ENCODE measurements around the gene RABGGTB. TPM values are rescaled to one million over a fixed set of nuclear protein-coding genes. Genes with fewer than 3 reads are reported as not detected.
"Not testable (repeated sequence)": the region's sequence is repeated elsewhere in the genome, so short reads cannot be mapped to it uniquely, and the experiment has no call there.

The RABGGTB gene
- total RNA-seq, 1 donor, result 218 TPM

DNA sequence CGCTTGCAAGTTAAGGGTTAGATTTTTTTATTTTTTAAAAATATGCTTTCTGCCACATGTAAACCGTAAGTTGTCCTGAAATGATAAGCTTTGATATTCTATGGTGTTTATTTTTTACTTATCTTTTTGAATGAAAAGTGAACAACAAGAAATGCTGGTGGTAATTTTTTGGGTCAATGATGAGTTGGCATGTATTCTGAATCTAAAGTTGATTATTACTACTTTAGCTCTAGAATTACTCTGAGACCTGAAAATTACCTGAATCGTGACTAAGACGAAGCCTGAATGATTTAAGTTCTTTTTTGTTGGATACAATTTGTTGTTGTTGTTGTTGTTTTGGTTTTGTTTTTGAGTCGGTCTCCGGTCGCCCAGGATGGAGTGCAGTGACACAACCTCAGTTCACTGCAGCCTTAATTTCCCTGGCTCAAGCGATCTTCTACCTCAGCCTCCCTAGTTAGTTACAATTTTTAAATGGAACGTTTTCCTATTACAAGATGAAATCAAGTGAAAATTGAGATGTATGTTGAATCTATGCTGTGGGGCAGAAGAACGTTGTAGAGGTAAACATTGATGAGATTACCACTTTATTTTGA lies 941 bp downstream of the RABGGTB start:
- Histone ChIP-seq H3K4me1 (ENCODE audit: insufficient read depth, low read length) (peaks cover 59% of the 10 kb centered on the region), H3K9me3 (ENCODE audit: low read depth, low read length) (no peaks in the 10 kb centered on the region), H3K4me3 (ENCODE audit: low read length) (peak overlapping the region; percentile 96), H3K27me3 (ENCODE audit: insufficient read depth, low read length) (no peaks in the 10 kb centered on the region)

- Histone ChIP-seq H3K27me3 (ENCODE audit: insufficient read depth, low read length) (no peaks in the 10 kb centered on the region), H3K4me1 (ENCODE audit: insufficient read depth, low read length) (peaks cover 59% of the 10 kb centered on the region)
Measured at GRCh38 chr1:75787524-75787923, 1.5 kb downstream of the RABGGTB start.

GRCh38 chr1:75789988-75790387 lies 3.9 kb downstream of the RABGGTB start:
- Histone ChIP-seq H3K4me1 (ENCODE audit: insufficient read depth, low read length) (peaks cover 48% of the 10 kb centered on the region), H3K9me3 (ENCODE audit: low read depth, low read length) (no peaks in the 10 kb centered on the region), H3K27me3 (ENCODE audit: insufficient read depth, low read length) (no peaks in the 10 kb centered on the region), H3K4me3 (ENCODE audit: low read length) (no peak overlapping the region)

More at GRCh38 chr1:75787524-75787923, 1.5 kb downstream of the RABGGTB start:
- Histone ChIP-seq H3K9me3 (ENCODE audit: low read depth, low read length) (no peaks in the 10 kb centered on the region), H3K4me3 (ENCODE audit: low read length) (peak overlapping the region; percentile 96)

- Histone ChIP-seq H3K4me3 (ENCODE audit: low read length) (no peak overlapping the region), H3K9me3 (ENCODE audit: low read depth, low read length) (no peaks in the 10 kb centered on the region), H3K27me3 (ENCODE audit: insufficient read depth, low read length) (no peaks in the 10 kb centered on the region), H3K4me1 (ENCODE audit: insufficient read depth, low read length) (peaks cover 41% of the 10 kb centered on the region)
Measured at GRCh38 chr1:75791022-75791421, 5.0 kb downstream of the RABGGTB start.

DNA sequence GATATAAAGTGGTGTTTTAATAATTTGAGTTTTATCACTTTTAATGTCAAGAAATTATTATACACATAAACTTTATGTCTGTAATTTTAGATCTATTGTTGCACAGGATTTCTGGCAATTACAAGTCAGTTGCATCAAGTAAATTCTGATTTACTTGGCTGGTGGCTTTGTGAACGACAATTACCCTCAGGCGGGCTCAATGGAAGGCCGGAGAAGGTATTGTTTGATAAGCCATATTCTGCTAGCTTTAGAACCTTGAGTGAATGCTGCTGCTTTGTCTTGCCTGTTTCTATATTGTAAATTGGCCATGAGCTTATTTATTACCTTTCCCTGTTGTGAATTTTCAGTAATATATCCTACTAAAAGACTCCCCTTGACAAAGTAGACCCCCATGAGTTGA lies 6.0 kb downstream of the RABGGTB start:
- Histone ChIP-seq H3K4me1 (ENCODE audit: insufficient read depth, low read length) (peaks cover 38% of the 10 kb centered on the region), H3K4me3 (ENCODE audit: low read length) (no peak overlapping the region), H3K9me3 (ENCODE audit: low read depth, low read length) (no peaks in the 10 kb centered on the region), H3K27me3 (ENCODE audit: insufficient read depth, low read length) (no peaks in the 10 kb centered on the region)

DNA sequence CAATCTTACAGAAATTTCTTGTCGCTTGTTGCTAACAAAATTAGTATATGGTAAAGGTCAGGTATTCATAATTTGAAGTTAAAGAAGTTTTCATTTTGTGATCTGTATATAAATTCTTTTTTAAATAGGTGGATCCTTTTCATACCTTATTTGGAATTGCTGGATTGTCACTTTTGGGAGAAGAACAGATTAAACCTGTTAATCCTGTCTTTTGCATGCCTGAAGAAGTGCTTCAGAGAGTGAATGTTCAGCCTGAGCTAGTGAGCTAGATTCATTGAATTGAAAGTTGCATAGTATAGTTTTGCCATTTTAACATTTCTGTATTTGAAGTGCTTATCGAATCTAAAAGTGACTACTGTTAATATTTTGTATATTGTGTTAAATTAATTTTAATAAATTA lies 8.3 kb downstream of the RABGGTB start:
- no peak overlapping the region for H3K4me3 ChIP-seq (ENCODE audit: low read length)
- H3K27me3 ChIP-seq (ENCODE audit: insufficient read depth, low read length), result no peaks in the 10 kb centered on the region
- H3K4me1 ChIP-seq (ENCODE audit: insufficient read depth, low read length), result peaks cover 15% of the 10 kb centered on the region
- H3K9me3 ChIP-seq (ENCODE audit: low read depth, low read length), result no peaks in the 10 kb centered on the region

GRCh38 chr1:75795703-75796193 lies 9.7 kb downstream of the RABGGTB start:
- no peak overlapping the region for H3K4me3 ChIP-seq (ENCODE audit: low read length)
- peaks cover 4% of the 10 kb centered on the region for H3K4me1 ChIP-seq (ENCODE audit: insufficient read depth, low read length)
- no peaks in the 10 kb centered on the region for H3K27me3 ChIP-seq (ENCODE audit: insufficient read depth, low read length)
- H3K9me3 ChIP-seq (ENCODE audit: low read depth, low read length), result no peaks in the 10 kb centered on the region

DNA sequence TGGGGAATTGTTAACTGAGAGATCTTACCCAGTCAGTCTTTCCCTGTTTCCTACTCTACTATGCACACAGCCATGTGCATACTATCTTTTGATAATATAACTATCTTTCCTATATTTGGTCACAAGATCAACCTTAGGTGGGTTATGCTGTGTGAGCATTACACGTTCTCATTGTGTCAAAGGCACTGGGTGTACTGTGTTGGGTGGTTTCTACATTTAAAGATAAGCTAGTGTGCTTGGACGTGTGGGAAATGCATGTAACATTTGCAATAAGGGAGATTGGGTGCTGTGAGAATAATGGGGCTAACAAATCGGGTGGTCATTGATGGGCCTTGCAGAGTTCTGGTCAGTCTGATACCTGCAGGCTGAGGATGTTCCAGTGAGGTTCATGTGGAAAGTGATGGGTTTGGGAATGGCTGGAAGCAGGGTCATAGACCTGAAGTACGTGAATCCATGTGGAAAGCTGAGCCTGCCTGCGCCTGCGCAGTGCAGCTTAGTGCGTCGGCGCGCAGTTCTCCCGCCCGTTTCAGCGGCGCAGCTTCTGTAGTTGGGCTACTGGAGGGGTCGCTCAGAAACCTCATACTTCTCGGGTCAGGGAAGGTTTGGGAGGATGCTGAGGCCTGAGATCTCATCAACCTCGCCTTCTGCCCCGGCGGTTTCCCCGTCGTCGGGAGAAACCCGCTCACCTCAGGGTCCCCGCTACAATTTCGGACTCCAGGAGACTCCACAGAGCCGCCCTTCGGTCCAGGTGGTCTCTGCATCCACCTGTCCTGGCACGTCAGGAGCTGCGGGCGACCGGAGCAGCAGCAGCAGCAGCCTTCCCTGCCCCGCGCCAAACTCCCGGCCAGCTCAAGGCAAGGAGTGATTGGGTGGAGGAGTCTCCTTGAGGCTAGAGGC lies 10.6 kb downstream of the RABGGTB start, which contains the start of gene MSH4:
TSS of gene MSH4 (plus strand) at position 507 of the 897 bp plus-strand sequence. CDS start at position 611, 104 bp downstream.
- Histone ChIP-seq H3K4me1 (ENCODE audit: insufficient read depth, low read length) (no peaks in the 10 kb centered on the region), H3K27me3 (ENCODE audit: insufficient read depth, low read length) (no peaks in the 10 kb centered on the region), H3K4me3 (ENCODE audit: low read length) (no peak within 1 kb of the TSS), H3K9me3 (ENCODE audit: low read depth, low read length) (no peaks in the 10 kb centered on the region)

DNA sequence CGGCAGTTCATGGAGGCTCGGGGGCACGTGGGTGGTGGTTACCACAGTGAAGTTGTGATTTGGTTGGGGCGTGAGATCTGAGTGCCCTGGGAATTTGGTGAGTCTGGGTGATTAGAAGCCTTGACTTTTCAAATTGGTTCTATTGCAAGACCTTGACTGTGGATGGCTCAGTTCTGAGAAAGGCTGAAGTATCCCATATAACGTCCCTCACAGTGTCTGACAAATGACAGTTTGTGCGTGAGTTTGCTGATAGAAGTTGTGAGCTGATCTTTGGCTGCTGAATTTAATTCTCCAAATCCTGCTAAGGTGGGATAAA lies 11.2 kb downstream of the RABGGTB start:
- Histone ChIP-seq H3K4me3 (ENCODE audit: low read length) (no peak overlapping the region), H3K9me3 (ENCODE audit: low read depth, low read length) (no peaks in the 10 kb centered on the region), H3K4me1 (ENCODE audit: insufficient read depth, low read length) (no peaks in the 10 kb centered on the region), H3K27me3 (ENCODE audit: insufficient read depth, low read length) (no peaks in the 10 kb centered on the region)

DNA sequence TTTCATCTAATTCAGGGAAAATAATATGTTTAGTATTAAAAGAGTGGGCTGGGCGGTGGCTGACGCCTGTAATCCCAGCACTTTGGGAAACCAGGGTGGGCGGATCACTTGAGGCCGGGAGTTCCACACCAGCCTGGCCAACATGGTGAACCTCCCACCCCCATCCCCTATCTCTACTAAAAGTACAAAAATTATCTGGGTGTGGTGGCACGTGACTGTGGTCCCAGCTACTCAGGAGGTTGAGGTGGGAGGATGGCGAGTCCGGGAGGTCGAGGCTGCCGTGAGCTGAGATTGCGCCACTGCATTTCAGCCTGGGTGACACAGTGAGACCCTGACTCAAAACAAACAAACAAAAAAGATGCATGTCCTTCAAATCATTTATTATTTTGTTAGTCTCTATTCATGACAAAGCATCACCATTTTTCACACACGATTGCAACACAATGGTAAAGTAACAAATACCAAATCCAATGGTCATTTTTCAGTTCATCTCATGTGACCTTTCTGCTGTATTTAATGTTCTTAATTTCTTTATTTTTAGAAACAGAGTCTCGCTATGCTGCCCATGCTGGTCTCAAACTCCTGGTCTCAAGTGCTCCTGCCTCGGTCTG lies 11.7 kb downstream of the RABGGTB start:
- no peaks in the 10 kb centered on the region for H3K4me1 ChIP-seq (ENCODE audit: insufficient read depth, low read length)

GRCh38 chr1:75801480-75801879 lies 15.4 kb downstream of the RABGGTB start:
- H3K9me3 ChIP-seq (ENCODE audit: low read depth, low read length); H3K27me3 ChIP-seq (ENCODE audit: insufficient read depth, low read length); H3K4me1 ChIP-seq (ENCODE audit: insufficient read depth, low read length); H3K4me3 ChIP-seq (ENCODE audit: low read length): not testable (repeated sequence)

More for the DNA sequence above, 11.7 kb downstream of the RABGGTB start:
- Histone ChIP-seq H3K9me3 (ENCODE audit: low read depth, low read length) (no peaks in the 10 kb centered on the region), H3K4me3 (ENCODE audit: low read length) (no peak overlapping the region), H3K27me3 (ENCODE audit: insufficient read depth, low read length) (no peaks in the 10 kb centered on the region)

DNA sequence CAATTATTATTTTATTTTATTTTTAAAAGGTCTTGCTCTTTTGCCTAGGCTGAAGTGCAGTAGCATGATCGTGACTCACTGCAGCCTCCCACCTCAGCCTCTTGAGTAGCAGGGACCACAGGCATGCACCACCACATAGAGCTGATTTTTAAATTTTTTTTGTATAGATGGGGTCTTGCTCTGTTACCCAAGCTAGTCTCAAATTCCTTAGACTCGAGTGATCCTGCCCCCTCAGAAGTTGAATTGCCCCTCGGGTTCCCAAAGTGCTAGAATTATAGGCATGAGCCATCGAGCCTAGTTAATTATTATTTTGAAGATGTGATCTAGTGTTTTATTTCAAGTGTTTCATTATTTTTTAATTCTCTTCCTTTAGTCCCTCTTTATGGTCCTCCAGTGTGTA lies 22.9 kb downstream of the RABGGTB start:
- Histone ChIP-seq H3K27me3 (ENCODE audit: insufficient read depth, low read length) (no peaks in the 10 kb centered on the region), H3K9me3 (ENCODE audit: low read depth, low read length) (no peaks in the 10 kb centered on the region), H3K4me1 (ENCODE audit: insufficient read depth, low read length) (no peaks in the 10 kb centered on the region), H3K4me3 (ENCODE audit: low read length) (no peak overlapping the region)

DNA sequence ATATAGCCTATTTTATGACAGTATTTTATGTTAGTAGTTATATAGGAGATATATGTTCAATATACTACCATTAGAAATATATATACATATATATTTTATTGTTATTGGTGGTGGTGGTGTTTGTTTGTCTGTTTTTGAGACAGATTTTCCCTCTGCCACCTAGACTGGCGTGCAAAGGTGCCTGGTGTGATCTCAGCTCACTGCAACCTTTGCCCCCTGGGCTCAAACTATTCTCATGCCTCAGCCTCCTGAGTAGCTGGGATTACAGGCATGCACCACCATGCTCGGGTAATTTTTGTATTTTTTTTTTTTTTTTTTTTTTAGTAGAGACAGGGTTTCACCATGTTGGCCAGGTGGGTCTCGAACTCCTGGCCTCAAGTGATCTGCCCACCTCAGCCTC lies 24.1 kb downstream of the RABGGTB start:
- not testable (repeated sequence) for H3K9me3 ChIP-seq (ENCODE audit: low read depth, low read length); H3K4me1 ChIP-seq (ENCODE audit: insufficient read depth, low read length); H3K27me3 ChIP-seq (ENCODE audit: insufficient read depth, low read length); H3K4me3 ChIP-seq (ENCODE audit: low read length)

DNA sequence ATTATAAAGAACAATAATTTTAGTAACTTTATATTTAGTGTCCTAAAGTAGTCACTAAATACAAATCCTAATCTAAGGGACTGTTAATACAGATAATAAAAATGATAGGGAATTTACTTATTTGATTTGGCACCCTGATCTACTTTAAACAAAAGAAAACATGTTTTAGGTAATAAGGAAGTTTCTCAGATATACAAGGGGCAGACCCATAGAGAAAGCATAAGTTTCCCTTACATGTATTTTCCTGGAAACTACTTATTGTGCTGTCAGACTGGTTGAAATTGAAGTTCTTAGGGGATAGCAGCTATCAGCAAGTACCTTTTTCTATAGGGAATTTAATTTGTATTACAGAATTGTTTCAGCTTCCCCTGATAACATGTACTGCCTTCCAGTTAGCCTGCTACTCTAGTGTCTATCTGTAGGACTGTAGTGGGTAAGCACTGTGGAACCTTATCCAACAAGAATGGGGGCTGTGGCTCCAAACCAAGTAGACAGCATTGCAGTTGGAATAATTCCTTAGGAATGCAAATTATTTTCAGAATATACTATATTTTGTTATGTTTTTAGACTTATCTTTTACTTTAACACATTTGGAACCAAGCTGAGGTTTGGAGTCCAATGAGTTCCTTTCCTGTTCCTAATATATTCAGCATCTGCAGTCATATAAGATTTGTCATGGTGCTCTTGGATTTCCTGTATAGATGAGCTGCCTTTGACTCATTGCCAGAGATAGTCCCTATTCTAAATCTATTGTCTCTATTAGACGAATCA lies 25.3 kb downstream of the RABGGTB start:
- no peaks in the 10 kb centered on the region for H3K9me3 ChIP-seq (ENCODE audit: low read depth, low read length)
- H3K4me3 ChIP-seq (ENCODE audit: low read length), result no peak overlapping the region
- no peaks in the 10 kb centered on the region for H3K27me3 ChIP-seq (ENCODE audit: insufficient read depth, low read length)
- H3K4me1 ChIP-seq (ENCODE audit: insufficient read depth, low read length), result no peaks in the 10 kb centered on the region

DNA sequence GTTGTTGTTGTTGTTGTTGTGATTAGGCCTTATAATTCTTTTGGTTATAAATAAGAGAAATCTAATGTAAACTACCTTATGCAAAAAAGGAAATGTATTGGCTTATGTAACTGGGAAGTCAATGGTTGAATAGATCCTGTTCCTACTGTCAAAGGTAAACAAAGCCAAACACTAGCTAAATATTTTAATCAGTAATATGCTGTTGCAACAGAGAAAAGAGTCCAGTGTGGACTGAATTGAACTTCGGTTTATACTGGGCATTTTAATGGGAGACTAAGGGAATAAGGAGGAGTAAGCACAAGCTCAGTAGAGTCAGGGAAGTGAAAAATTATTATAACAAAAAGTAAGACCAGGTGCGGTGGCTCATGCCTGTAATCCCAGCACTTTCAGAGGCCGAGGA lies 26.0 kb downstream of the RABGGTB start:
- Histone ChIP-seq H3K9me3 (ENCODE audit: low read depth, low read length) (no peaks in the 10 kb centered on the region), H3K4me1 (ENCODE audit: insufficient read depth, low read length) (no peaks in the 10 kb centered on the region), H3K4me3 (ENCODE audit: low read length) (no peak overlapping the region), H3K27me3 (ENCODE audit: insufficient read depth, low read length) (no peaks in the 10 kb centered on the region)

All from mononuclear cell (primary cell).